B cell (primary cell): ENCODE data around the gene CMTM6. TPM values are rescaled to one million over a fixed set of nuclear protein-coding genes. Genes with fewer than 3 reads are reported as not detected.

Experiments
- ATAC-seq: fragments of 200-7000 bp; cut with Tn5 transposase; one replicate; pipeline ENCODE4 v1.10.0; 2021; ENCODE audit warnings: low read depth, mild to moderate bottlenecking, moderate number of reproducible peaks, moderate library complexity
- CTCF ChIA-PET: fragments of 350-600 bp; sonication (Branson Sonifier 250); formaldehyde crosslinking; loops from one replicate; lab custom pipeline; 2021; ENCODE audit warnings: antibody characterized with exemption, inconsistent platforms; lab: Charles Lee
- POLR2A ChIA-PET: fragments of 350-600 bp; sonication (Branson Sonifier 250); formaldehyde crosslinking; loops from one replicate; lab custom pipeline; 2021; ENCODE audit warnings: antibody characterized with exemption; lab: Charles Lee
- DNase-seq: peaks from one replicate; pipeline ENCODE4 v3.0.0; 2013
- H2AFZ ChIP-seq: 2 replicates; pipeline ENCODE4 v1.6.1; 2012; ENCODE audit warnings: mild to moderate bottlenecking, low read depth, low read length; ENCODE audit not compliant: insufficient read depth, poor library complexity, severe bottlenecking
- H3K27ac ChIP-seq, 2 donors: 1 replicate in 1 of 2; 2 replicates in 1 of 2; pipeline ENCODE4 v1.5.1; 2012 to 2013; ENCODE audit warnings: low read length in 2 of 2, mild to moderate bottlenecking in 2 of 2, moderate library complexity in 1 of 2
- H3K27me3 ChIP-seq, 4 experiments: fragments of 200-600 bp in 1 of 4; sonication (generic) in 1 of 4; replicated peaks in 1 of 4; 1 replicate in 2 of 4; 2 replicates in 2 of 4; pipeline versions ENCODE4 v1.6.1 to v1.7.0; 2013 to 2016; ENCODE audit warnings: low read length in 3 of 4, mild to moderate bottlenecking in 2 of 4, mixed read lengths in 1 of 4, moderate library complexity in 1 of 4; ENCODE audit not compliant: insufficient read depth in 4 of 4, control insufficient read depth in 3 of 4; ENCODE audit errors: control extremely low read depth in 1 of 4
- H3K36me3 ChIP-seq, 2 experiments: replicated peaks in 1 of 2; 1 replicate in 1 of 2; 2 replicates in 1 of 2; pipeline versions ENCODE4 v1.6.1 to v1.7.1; 2013; ENCODE audit warnings: low read length in 1 of 2; ENCODE audit not compliant: insufficient read depth in 2 of 2, control insufficient read depth in 1 of 2; ENCODE audit errors: control extremely low read depth in 1 of 2, extremely low read depth in 1 of 2
- H3K4me1 ChIP-seq, 2 donors: fragments of 200-600 bp in 1 of 2; sonication (generic) in 1 of 2; 1 replicate in 1 of 2; 2 replicates in 1 of 2; pipeline versions ENCODE4 v1.5.1 to v1.6.1; 2013 to 2017; ENCODE audit warnings: low read length in 2 of 2; ENCODE audit not compliant: control insufficient read depth in 2 of 2, insufficient read depth in 2 of 2
- H3K4me2 ChIP-seq: replicated peaks from 2 replicates; pipeline ENCODE3; 2012; ENCODE audit warnings: mild to moderate bottlenecking, low read depth, low read length; ENCODE audit not compliant: poor library complexity, severe bottlenecking
- H3K4me3 ChIP-seq, 5 experiments: fragments of 200-600 bp in 1 of 5; sonication (generic) in 1 of 5; 1 replicate in 3 of 5; 2 replicates in 2 of 5; pipeline versions ENCODE4 v1.5.1 to v1.7.0; 2011 to 2016; ENCODE audit warnings: low read length in 4 of 5, mild to moderate bottlenecking in 4 of 5, low read depth in 2 of 5, control low read depth in 1 of 5, moderate library complexity in 1 of 5; ENCODE audit not compliant: insufficient read depth in 1 of 5; ENCODE audit errors: control extremely low read depth in 1 of 5, extremely low read depth in 1 of 5
- H3K79me2 ChIP-seq: fragments of 200-600 bp; sonication (generic); one replicate; pipeline ENCODE4 v1.6.0; 2016; ENCODE audit warnings: low read length; ENCODE audit not compliant: control insufficient read depth, insufficient read depth
- H3K9ac ChIP-seq: fragments of 200-600 bp; sonication (generic); 2 replicates; pipeline ENCODE4 v1.6.1; 2017; ENCODE audit warnings: mild to moderate bottlenecking, low read length, moderate library complexity
- H3K9me3 ChIP-seq, 3 donors: one replicate each; pipeline versions ENCODE4 v1.6.1 to v1.7.1; 2013; ENCODE audit warnings: low read length in 2 of 3; ENCODE audit not compliant: control insufficient read depth in 2 of 3, insufficient read depth in 1 of 3; ENCODE audit errors: control extremely low read depth in 1 of 3
- H4K20me1 ChIP-seq: 2 replicates; pipeline ENCODE4 v1.6.0; 2012; ENCODE audit warnings: mild to moderate bottlenecking, low read length; ENCODE audit not compliant: insufficient read depth, control insufficient read depth, poor library complexity, severe bottlenecking
- H3K27ac Mint-ChIP-seq: one replicate; pipeline ENCODE4 v1.8.0; 2021; ENCODE audit warnings: mixed read lengths
- H3K27me3 Mint-ChIP-seq: one replicate; pipeline ENCODE4 v1.8.0; 2021; ENCODE audit warnings: mixed read lengths
- H3K4me1 Mint-ChIP-seq: one replicate; pipeline ENCODE4 v1.8.0; 2021; ENCODE audit warnings: mixed read lengths
- H3K4me3 Mint-ChIP-seq: one replicate; pipeline ENCODE4 v1.8.0; 2021; ENCODE audit warnings: mixed read lengths
- H3K9me3 Mint-ChIP-seq: one replicate; pipeline ENCODE4 v1.8.0; 2022; ENCODE audit warnings: mixed read lengths; ENCODE audit not compliant: insufficient read depth
- CTCF ChIP-seq: fragments of 200-600 bp; IDR thresholded peaks from one replicate; pipeline ENCODE4 v1.8.0; 2022; ENCODE audit warnings: antibody characterized with exemption, mild to moderate bottlenecking
- EZH2 ChIP-seq: IDR thresholded peaks from 2 replicates; pipeline ENCODE4 v1.6.1; 2012; ENCODE audit warnings: borderline replicate concordance, low read depth, mild to moderate bottlenecking, moderate library complexity, low read length; ENCODE audit not compliant: insufficient read depth, poor library complexity, severe bottlenecking
- WGBS: methylation state at CpG from one replicate; pipeline ENCODE4 v1.1.5; 2013; ENCODE audit warnings: missing lambda C conversion rate; ENCODE audit not compliant: insufficient coverage; 5-methylcytosine and 5-hydroxymethylcytosine counted together
- intact Hi-C: fragments of 100-400 bp; cut with micrococcal nuclease; formaldehyde crosslinking; loops from one replicate; pipeline ENCODE4 v1.10.0; 2022
- polyA plus RNA-seq: library from polyadenylated mRNA; depleted of rRNA; stranded (reverse); fragments of >200 nt; gene quantifications from 2 replicates; pipeline ENCODE4 v1.2.3, GENCODE V29; 2012
- total RNA-seq, 2 donors: library from RNA; stranded (reverse); fragments of 120-200 nt in 1 of 2; gene quantifications; 1 replicate in 1 of 2; 2 replicates in 1 of 2; pipeline versions ENCODE4 v1.2.3 to v1.2.4, GENCODE V29; 2013 to 2022

The CMTM6 gene
- total and polyA plus RNA-seq, 2 donors (not counting 1 experiment from before 2014, with no cell fraction given), result 19.2 to 66.3 TPM

GRCh38 chr3:32500231-32500630 lies 2.4 kb downstream of the CMTM6 start:
- no peak overlapping the region for H3K9ac ChIP-seq
- no peaks in the 10 kb centered on the region for H3K27me3 Mint-ChIP-seq
- H2AFZ ChIP-seq, result no peak overlapping the region
- no CpG with 5 or more reads among the region's 2 CpGs for WGBS
- TF ChIP-seq CTCF (no peak), EZH2 (no peak)
- peak overlapping the region in 1 of 2 donors; percentile 44 for H3K27ac ChIP-seq
- peak overlapping the region; percentile 79 for H3K4me2 ChIP-seq
- intact Hi-C loops, result loop anchor here (5.0 kb wide), 1 partner anchor 33 kb away; no protein-coding TSS in a partner anchor
- peak overlapping the region in 1 of 5 experiments; percentile 82 for H3K4me3 ChIP-seq
- H4K20me1 ChIP-seq, result no peaks in the 10 kb centered on the region
- DNase-seq (no peak), ATAC-seq (no peak)
- no peaks in the 10 kb centered on the region for H3K9me3 ChIP-seq
- H3K9me3 Mint-ChIP-seq, result no peaks in the 10 kb centered on the region
- H3K4me1 ChIP-seq, result peaks cover 32 to 33% of the 10 kb centered on the region in 2 donors
- peak overlapping the region; percentile 28 for H3K4me3 Mint-ChIP-seq
- H3K27me3 ChIP-seq, result no peaks in the 10 kb centered on the region
- H3K36me3 ChIP-seq, result peaks cover 3 to 10% of the 10 kb centered on the region in 2 experiments
- ChIA-PET POLR2A (interaction anchor here (0.6 kb wide), 1 partner anchor 67 kb away, joined by 3 read pairs; no protein-coding TSS in a partner anchor), CTCF (interaction anchor here (1.1 to 2.4 kb wide), 4 partner anchors 10 to 125 kb away, joined by 4 to 12 read pairs (median 6); no protein-coding TSS in a partner anchor)
- peaks cover 45% of the 10 kb centered on the region for H3K4me1 Mint-ChIP-seq
- peak overlapping the region; percentile 4 for H3K27ac Mint-ChIP-seq
- H3K79me2 ChIP-seq, result peaks cover 87% of the 10 kb centered on the region

GRCh38 chr3:32499585-32499984 lies 3.1 kb downstream of the CMTM6 start:
- Histone ChIP-seq H3K4me1 (peaks cover 37 to 38% of the 10 kb centered on the region in 2 donors), H3K9ac (no peak overlapping the region), H3K27me3 (no peaks in the 10 kb centered on the region), H3K9me3 (no peaks in the 10 kb centered on the region), H2AFZ (no peak overlapping the region), H3K4me3 (no peak overlapping the region), H3K4me2 (no peak overlapping the region), H3K36me3 (peaks cover 3 to 10% of the 10 kb centered on the region in 2 experiments), H3K79me2 (peaks cover 92% of the 10 kb centered on the region), H4K20me1 (peaks cover 3% of the 10 kb centered on the region), H3K27ac (peak overlapping the region in 1 of 2 donors; percentile 21)
- intact Hi-C loops, result loop anchor here (10.0 kb wide), 1 partner anchor 1215 kb away; the partner anchor contains the start of gene CLASP2
- no peak for ATAC-seq
- Mint-ChIP-seq H3K4me3 (peak overlapping the region; percentile 21), H3K9me3 (no peaks in the 10 kb centered on the region), H3K27ac (peak overlapping the region; percentile 8), H3K4me1 (peaks cover 45% of the 10 kb centered on the region), H3K27me3 (no peaks in the 10 kb centered on the region)
- DNase-seq, result no peak
- no CpG with 5 or more reads among the region's 2 CpGs for WGBS
- TF ChIP-seq EZH2 (no peak), CTCF (no peak)
- ChIA-PET CTCF (interaction anchor here (1.1 to 1.7 kb wide), 4 partner anchors 10 to 125 kb away, joined by 3 to 7 read pairs (median 5); no protein-coding TSS in a partner anchor), POLR2A (interaction anchor here (0.5 kb wide), 1 partner anchor 70 kb away, joined by 3 read pairs; no protein-coding TSS in a partner anchor)
